ENCODE data around the gene ZNF618. TPM values are rescaled to one million over a fixed set of nuclear protein-coding genes. Genes with fewer than 3 reads are reported as not detected.

The ZNF618 gene
- total RNA-seq, 1 experiment from 2014 or later = 29.4 TPM

DNA sequence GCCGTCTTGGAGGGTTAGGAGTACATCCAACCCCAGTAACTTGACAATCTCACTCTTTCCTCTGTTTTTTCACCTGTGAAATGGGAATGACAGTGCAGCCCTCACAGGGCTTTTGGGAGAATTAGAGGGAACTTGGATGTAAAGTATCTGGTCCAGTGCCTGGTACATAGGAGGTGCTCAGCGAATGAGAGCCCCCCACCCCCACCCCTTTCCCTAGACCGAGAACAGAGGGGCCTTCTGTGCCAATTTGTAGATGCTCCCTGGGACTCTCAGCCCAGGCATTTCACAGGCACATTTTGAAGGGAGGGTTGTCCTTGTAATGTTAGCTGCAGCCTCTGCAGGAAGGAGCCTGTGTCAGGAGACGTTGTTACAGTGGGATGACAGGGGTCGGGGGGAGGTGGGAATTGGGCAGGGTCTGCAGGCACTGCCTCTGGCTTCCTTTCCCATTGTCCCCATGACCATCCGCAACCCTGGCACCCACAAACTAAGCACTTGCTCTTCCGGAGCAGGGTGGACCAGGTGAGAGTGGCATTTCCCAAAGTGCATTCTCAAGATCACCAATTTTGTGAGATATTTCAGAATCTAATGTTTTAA lies 155.0 kb downstream of the ZNF618 start:
- DNase-seq (ENCODE audit: low spot score) = no peak
- ChIA-PET POLR2A (ENCODE audit: low non-redundant PET) (no interaction called here), CTCF (interaction anchor here (1.0 kb wide), 1 partner anchor 349 kb away, joined by 7 read pairs; no protein-coding TSS in a partner anchor)
- Histone ChIP-seq H3K27ac (ENCODE audit: low read depth, low read length, poor library complexity, severe bottlenecking) (no peak overlapping the region), H3K4me3 (ENCODE audit: low read depth, low read length, poor library complexity, severe bottlenecking) (no peak overlapping the region), H3K9me3 (ENCODE audit: low read depth, low read length, poor library complexity, severe bottlenecking) (no peaks in the 10 kb centered on the region), H3K27me3 (replicated peaks; ENCODE audit: insufficient read depth, low read depth, low read length, poor library complexity) (no peaks in the 10 kb centered on the region), H3K4me1 (ENCODE audit: insufficient read depth, low read length, poor library complexity, severe bottlenecking) (no peaks in the 10 kb centered on the region), H3K36me3 (ENCODE audit: insufficient read depth, low read length, poor library complexity, severe bottlenecking) (peaks cover 9% of the 10 kb centered on the region)
- BruUV-seq (replicated peaks) = no TSS peak
- TF ChIP-seq, protein P1, sequence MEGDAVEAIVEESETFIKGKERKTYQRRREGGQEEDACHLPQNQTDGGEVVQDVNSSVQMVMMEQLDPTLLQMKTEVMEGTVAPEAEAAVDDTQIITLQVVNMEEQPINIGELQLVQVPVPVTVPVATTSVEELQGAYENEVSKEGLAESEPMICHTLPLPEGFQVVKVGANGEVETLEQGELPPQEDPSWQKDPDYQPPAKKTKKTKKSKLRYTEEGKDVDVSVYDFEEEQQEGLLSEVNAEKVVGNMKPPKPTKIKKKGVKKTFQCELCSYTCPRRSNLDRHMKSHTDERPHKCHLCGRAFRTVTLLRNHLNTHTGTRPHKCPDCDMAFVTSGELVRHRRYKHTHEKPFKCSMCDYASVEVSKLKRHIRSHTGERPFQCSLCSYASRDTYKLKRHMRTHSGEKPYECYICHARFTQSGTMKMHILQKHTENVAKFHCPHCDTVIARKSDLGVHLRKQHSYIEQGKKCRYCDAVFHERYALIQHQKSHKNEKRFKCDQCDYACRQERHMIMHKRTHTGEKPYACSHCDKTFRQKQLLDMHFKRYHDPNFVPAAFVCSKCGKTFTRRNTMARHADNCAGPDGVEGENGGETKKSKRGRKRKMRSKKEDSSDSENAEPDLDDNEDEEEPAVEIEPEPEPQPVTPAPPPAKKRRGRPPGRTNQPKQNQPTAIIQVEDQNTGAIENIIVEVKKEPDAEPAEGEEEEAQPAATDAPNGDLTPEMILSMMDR (conservative IDR thresholded peaks at IDR 0.05; ENCODE audit: low read depth, low read length) = no peak
- TF ChIP-seq EZH2 (IDR thresholded peaks at IDR 0.05; ENCODE audit: borderline replicate concordance, low read depth, low read length, poor library complexity, severe bottlenecking) = no peak
- intact Hi-C loops (cut with micrococcal nuclease; ENCODE audit: unreplicated experiment) = loop anchor here (5.0 kb wide), 1 partner anchor 339 kb away; no protein-coding TSS in a partner anchor

DNA sequence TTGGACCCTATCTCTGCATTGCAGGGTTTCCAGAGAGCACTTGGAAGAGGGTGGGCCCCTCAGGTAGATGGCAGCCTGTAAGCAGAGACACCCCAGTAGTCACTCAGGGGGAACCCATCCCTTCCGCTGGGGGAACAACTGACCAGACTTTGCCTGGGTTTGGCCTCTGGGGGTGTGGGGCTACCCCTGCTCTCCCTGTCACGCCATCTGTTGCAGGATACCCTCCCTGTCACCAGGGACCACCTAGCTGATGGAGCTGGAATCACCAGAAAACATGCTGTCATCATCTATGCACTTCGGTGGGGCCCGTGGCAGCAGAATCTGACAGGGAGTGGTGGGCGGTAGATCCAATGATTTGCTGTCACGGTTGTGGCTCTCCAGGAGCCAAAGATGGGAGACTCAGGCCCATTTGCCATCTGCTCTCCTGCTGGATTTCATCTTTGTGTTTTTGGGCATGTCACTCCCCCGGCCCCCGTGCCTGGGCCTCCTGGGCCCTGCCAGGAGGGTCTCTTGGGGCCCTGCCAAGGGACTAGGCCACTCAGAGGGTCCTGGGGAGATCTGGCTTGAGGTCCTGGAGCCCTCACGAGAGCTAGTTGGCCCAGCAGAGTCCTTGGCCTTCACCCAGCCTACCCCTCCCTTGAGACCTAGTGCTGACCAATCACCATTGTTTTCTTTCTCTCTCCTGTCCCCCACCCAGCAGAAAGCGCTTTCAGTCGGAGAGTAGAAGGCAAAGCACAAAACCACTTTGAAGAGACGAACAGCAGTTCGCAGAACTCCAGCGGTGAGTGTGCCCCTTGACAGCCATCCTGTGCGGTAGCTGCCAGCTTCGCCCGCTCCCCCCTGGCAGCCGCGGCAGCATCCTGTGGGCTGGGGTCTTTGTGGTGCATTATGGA lies 156.1 kb downstream of the ZNF618 start:
- TF ChIP-seq, protein P1 (conservative IDR thresholded peaks at IDR 0.05; ENCODE audit: low read depth, low read length) = no peak
- TF ChIP-seq EZH2 (IDR thresholded peaks at IDR 0.05; ENCODE audit: borderline replicate concordance, low read depth, low read length, poor library complexity, severe bottlenecking) = no peak
- ChIA-PET POLR2A (ENCODE audit: low non-redundant PET) (no interaction called here), CTCF (interaction anchor here (1.0 kb wide), 1 partner anchor 350 kb away, joined by 7 read pairs; no protein-coding TSS in a partner anchor)
- DNase-seq (ENCODE audit: low spot score) = no peak
- intact Hi-C loops (cut with micrococcal nuclease; ENCODE audit: unreplicated experiment) = loop anchor here (2.0 to 5.0 kb wide), 2 partner anchors 225 to 340 kb away; no protein-coding TSS in a partner anchor
- no peaks in the 10 kb centered on the region for H3K4me1 ChIP-seq (ENCODE audit: insufficient read depth, low read length, poor library complexity, severe bottlenecking)
- H3K27me3 ChIP-seq (replicated peaks; ENCODE audit: insufficient read depth, low read depth, low read length, poor library complexity) = no peaks in the 10 kb centered on the region
- peaks cover 14% of the 10 kb centered on the region for H3K36me3 ChIP-seq (ENCODE audit: insufficient read depth, low read length, poor library complexity, severe bottlenecking)
- no TSS peak for BruUV-seq (replicated peaks)
- H3K27ac ChIP-seq (ENCODE audit: low read depth, low read length, poor library complexity, severe bottlenecking) = no peak overlapping the region
- no peak overlapping the region for H3K4me3 ChIP-seq (ENCODE audit: low read depth, low read length, poor library complexity, severe bottlenecking)
- no peaks in the 10 kb centered on the region for H3K9me3 ChIP-seq (ENCODE audit: low read depth, low read length, poor library complexity, severe bottlenecking)

DNA sequence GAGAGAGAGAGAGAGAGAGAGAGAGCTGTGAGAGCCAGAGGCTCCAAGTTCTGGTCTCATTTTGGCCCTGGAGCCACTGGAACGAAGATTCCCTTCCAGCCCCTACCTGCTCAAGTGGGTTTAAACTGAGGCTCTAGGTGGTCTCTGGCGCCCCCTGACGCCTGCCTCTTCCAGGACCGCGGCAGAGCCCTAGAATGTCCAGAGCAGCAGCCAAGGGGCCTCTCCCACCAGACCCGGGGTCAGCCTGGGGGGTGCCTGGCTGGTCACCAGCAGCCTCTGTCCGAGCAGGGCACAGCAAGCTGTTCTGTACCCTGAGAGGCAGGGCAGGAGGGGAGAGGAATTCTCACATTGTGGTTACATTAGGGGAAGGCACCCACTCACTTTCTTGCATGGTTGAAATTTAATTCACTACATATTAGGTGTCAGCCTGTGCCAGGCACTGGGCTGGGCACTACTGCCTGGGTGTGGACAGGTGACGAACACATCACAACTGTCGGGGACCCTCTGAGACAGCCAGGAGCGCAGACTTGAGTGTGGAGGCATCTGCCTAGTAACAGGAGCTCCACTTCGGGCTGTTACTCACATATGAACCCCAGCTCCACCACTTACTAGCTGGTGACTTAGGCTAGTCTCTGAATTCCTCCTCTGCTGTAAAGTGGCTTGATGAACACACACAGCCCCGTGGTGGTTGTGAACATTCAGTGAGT lies 157.4 kb downstream of the ZNF618 start:
- no TSS peak for BruUV-seq (replicated peaks)
- peaks cover 7% of the 10 kb centered on the region for H3K4me1 ChIP-seq (ENCODE audit: insufficient read depth, low read length, poor library complexity, severe bottlenecking)
- ChIA-PET CTCF (interaction anchor here (0.8 kb wide), 1 partner anchor 352 kb away, joined by 3 read pairs; no protein-coding TSS in a partner anchor), POLR2A (ENCODE audit: low non-redundant PET) (interaction anchor here (0.6 kb wide), 1 partner anchor 24 kb away, joined by 3 read pairs; no protein-coding TSS in a partner anchor)
- no peaks in the 10 kb centered on the region for H3K9me3 ChIP-seq (ENCODE audit: low read depth, low read length, poor library complexity, severe bottlenecking)
- no peaks in the 10 kb centered on the region for H3K27me3 ChIP-seq (replicated peaks; ENCODE audit: insufficient read depth, low read depth, low read length, poor library complexity)
- intact Hi-C loops (cut with micrococcal nuclease; ENCODE audit: unreplicated experiment) = loop anchor here (1.0 to 5.0 kb wide), 3 partner anchors 227 to 341 kb away; no protein-coding TSS in a partner anchor
- H3K27ac ChIP-seq (ENCODE audit: low read depth, low read length, poor library complexity, severe bottlenecking) = no peak overlapping the region
- TF ChIP-seq EZH2 (IDR thresholded peaks at IDR 0.05; ENCODE audit: borderline replicate concordance, low read depth, low read length, poor library complexity, severe bottlenecking) = no peak
- TF ChIP-seq, protein P1 (conservative IDR thresholded peaks at IDR 0.05; ENCODE audit: low read depth, low read length) = peak; percentile 66
- H3K36me3 ChIP-seq (ENCODE audit: insufficient read depth, low read length, poor library complexity, severe bottlenecking) = peaks cover 14% of the 10 kb centered on the region
- no peak overlapping the region for H3K4me3 ChIP-seq (ENCODE audit: low read depth, low read length, poor library complexity, severe bottlenecking)
- peak; percentile 48 for DNase-seq (ENCODE audit: low spot score)

Data from A673 (cell line).